Measurements from ENCODE around the gene MRPS2. TPM values are rescaled to one million over a fixed set of nuclear protein-coding genes. Genes with fewer than 3 reads are reported as not detected.

MRPS2 gene
- polyA plus RNA-seq, 3 donors = 52.6 to 61.0 (median 59.1) TPM

DNA sequence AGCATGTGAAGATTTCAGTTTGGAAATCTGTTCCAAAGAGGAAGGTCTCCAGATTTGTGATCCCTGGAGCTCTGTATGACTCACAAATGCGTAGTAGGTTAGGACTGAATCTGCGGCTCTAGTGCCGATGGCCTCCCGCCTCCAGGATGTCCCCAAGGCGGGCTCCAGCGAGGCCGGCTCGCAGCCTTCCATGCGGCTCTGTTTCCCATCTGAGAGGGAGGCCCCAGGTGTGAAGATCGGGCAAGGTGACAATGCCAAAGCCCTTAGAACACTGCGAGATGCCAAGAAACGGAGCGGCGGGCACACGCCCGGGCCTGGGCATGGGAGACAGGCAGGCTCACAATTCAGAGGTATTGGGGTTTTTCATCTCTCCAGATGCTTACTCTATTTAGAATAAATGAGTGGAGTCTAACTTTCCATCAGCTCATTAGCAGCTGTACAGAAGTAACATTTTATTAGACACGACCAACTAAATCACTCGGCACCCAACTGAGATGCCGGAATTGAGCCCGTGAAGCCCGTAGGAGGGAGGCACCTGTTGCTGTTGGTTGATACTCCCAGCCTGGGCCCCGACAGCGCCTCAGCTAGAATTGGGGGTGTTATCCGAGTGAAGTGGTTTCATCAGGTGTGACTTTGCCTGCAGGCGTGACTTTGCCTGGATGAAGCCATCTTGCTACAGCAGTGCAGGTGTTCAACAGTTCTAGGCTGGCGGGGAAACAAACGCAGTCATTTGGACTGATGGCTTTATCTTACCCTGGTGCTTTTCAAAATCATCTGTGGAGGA is 7.4 kb upstream of the MRPS2 start:
- no peak for DNase-seq

DNA sequence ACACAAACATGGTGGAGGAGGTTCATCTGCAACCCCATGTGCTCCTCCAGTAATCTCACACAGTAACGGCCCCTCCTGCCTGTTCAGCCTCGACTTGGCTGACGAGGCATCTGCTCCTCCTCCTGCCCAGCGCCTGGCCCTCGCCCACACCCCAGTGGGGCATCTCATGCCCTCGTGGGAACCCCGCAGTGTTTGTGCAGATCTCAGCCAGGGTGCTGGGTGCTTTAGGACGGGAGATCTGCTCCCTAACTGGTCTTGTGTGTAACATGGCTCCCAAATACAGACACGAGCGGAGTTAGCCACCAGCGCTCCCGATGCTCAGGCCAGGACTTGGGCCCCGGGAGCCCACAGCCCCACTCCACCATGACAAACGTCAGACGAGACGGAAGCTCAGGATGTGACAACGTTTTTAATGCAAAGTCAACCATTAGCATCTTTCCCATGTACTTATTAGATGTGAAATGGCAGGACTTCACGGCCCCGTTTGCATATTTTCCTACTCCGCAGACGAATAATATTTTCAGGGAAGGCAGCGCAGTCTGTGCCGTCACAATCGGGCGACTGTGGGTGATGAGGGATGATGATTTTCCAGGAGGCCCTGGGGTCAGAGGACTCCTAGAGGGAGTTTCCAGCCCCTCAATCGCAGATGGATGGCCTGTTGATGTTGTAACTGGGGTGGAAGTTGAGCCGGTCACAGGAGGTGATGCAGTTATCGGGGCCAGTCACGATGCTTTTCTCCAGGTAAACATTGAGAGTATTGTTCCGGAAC is 5.5 kb upstream of the MRPS2 start:
- no peak for DNase-seq

DNA sequence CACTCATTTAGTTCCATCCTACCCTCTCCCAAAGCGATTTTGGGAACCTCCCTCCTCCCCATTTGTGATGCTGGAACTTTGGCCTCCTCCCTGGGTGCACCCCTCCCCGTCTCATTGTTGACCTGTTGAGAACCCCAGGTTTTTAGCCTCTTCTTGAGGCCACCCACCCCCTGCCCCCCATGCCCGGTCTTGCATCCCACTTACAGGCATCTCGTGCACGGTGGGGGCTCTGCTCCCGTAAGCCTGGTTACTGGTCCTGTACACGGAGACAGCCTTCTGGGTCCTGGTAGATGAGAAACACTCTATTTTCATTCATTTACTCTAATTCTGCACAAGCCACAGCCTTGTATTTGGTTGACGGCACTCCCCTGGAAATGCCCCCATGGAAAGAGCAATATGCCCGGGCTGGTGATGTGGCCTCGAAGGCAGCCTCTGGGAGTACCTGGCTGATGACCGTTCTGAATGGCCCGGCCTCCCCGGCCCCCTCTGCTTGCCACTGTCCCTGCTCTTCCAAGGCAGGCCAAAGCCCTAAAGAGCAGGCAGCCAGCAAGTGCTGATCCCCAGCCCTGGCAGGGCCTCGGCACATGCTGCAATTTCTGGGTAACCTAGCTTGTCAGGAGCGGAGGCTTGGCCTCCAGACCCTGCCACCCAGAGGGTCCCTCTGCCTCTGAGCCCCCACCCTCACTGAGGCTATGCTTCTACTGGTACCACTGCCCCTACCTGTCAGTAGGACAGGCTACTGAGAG is 1.9 kb upstream of the MRPS2 start:
- DNase-seq = no peak

DNA sequence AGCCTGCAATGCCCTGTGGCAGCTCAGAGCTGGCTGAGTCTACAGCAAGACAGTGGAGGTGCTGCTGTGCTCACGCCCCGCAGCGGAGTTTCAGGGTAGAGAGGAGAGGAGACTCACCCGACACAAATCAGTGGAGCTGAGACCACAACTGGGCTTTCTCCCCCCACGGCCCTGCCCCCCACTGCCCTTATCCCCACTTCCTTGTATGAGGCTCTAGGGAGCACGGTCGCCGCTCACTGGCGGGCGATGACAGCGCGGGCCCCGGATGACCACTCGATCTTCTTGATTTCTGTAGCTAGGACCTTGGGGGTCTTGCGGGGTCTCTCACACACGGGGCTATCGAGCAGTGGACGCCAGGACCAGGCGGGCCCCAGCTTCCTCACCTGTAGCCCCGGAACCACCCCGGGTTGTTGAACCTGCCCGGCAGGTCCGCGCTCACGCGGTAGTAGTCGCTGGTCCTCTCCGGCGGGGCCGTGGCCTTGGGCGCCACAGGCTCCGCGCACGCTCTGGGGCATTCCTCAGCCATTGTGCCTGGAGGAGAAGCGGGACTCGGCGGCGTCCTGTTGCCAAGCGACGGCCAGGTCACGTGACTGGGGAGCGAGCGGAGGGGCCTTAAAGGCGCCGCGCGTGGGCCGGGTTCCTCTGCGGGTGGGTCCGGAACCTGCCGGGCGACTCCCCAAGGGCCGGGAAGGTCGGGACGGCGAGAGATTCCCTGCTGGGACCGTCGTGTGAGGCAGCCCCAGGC is 984 bp upstream of the MRPS2 start:
- DNase-seq = peak; percentile 89

- DNase-seq = no peak
Observed at GRCh38 chr9:135500071-135500524, 384 bp upstream of the MRPS2 start.

DNA sequence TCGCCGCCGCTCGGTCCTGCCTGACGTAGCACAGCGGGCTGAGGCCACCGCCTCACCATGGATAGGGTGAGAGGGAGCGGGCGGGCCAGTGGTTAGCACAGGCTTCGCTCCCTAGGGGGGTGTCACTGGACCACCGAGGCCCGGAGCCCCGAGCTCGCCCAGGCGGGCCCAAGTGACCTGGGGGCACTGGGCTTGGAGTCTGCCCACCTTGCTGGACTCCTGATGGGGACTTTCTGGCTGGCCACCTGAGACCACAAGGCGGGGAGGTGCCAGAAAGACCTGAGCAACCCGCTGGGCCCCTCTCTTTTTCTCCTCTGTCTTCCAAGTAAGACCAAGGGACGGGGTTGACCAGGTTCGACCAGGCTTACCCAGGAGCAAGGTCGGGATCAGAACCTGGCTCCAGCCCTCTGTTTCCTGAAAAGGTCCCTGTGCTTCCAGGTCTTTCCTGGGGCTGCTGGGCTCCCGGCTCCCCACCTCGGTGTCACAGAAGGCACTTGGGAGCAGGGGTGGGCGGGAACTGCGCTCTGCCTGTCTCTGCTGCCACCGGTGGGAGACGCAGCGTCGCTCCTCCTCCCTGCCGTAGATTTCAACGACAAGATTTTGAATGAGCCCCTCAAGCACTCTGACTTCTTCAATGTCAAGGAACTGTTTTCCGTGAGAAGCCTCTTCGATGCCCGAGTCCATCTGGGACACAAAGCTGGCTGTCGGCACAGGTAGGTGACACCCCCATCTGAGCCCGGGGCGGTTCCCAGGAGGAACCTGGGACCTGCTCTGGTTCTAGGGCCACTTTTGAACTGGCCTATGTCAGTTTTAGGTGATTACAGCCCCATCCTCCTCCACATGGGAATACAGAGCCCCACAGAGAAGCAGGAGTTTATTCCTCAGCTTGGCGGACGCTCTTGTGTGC is 1.0 kb downstream of the MRPS2 start:
- DNase-seq = no peak

- no peak for DNase-seq
Observed at GRCh38 chr9:135502168-135502872, 1.8 kb downstream of the MRPS2 start.

GRCh38 chr9:135502873-135503321 is 2.4 kb downstream of the MRPS2 start:
- DNase-seq = no peak

- no peak for DNase-seq
Observed at GRCh38 chr9:135503371-135504261, 3.1 kb downstream of the MRPS2 start.

DNA sequence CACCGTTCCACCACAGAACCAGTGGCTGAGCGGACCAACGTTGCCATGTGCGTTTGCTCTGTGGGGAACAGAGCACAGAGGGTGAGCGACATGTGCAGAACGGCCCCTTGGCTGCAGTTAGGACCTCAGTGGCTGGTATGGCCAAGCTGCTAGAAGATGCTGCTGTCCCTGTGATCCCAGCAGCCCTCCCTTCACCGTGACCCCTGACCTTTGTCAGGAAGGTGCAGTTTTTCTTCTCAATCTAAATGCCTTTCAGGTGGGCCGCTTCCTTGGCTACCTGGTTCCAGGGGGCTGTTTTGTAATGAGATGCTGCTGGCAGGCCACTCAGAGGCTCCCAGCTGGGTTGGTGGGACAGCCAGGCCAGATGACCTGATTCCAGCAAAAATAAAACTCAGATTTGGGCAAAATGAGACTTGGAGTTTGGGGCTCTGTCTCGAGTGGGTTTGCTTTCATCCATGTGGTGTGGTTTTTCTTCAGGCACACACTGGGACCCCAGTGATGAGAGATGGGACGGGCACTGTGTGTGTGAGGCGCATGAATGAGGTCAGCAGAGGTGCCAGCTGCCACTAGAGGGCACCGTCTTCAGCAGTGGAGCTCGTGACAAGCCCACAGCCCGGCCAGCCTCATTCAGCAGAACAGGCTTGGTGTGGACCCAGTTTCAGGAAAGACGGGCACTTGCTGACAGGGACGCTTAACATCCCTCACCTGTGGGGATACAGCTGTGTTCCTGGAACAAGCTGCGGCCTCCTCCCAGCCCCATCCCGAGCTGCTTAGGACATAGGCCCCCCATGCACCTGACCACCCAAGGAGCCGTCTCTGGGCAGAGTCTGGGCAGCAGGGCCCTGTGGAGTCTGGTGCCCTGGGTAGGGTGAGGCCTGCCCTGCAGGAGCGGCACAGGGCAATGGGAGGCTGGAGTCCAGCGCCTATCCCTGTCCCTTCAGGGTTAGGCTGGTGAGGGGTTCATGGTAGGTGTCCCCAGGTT is 4.1 kb downstream of the MRPS2 start:
- DNase-seq = peak; percentile 44

DNA sequence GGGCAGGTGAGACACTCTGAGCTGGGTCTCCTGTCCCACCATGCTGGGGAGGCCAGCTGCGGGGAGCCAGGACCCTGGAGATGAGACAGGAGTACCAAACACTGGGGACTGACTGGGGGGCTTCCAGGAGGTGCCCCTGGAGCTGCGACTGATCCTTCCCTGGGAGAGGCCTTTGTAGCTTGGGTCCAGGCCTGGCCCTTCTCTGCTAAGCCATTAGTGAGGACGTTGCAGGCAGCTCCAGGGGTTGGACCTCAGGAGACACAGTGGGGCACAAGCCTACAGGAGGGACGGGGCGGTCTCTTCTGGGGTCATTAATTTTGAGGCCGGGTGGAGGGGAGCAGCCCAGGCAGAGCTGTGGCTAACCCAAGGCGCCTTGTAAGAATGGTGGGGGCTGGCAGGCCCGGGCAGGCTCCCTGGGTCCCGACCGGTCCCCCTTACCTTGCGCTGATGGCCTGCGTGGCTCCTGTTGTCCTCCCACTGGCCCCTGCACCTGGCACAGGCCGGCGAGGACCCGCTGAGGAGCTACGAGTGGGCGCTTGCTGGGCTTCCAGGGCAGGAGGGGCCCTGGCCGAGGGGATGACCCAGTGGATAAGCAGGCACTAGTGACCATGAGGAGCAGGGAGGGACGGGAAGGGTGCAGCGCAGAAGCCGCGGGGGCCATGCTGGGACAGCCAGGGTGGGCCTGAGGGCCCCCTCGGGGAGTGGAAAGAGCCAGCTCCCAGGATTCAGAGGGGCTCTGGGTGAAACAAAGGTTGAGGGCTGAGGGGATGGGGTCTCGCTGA is 5.1 kb downstream of the MRPS2 start:
- DNase-seq = no peak

DNA sequence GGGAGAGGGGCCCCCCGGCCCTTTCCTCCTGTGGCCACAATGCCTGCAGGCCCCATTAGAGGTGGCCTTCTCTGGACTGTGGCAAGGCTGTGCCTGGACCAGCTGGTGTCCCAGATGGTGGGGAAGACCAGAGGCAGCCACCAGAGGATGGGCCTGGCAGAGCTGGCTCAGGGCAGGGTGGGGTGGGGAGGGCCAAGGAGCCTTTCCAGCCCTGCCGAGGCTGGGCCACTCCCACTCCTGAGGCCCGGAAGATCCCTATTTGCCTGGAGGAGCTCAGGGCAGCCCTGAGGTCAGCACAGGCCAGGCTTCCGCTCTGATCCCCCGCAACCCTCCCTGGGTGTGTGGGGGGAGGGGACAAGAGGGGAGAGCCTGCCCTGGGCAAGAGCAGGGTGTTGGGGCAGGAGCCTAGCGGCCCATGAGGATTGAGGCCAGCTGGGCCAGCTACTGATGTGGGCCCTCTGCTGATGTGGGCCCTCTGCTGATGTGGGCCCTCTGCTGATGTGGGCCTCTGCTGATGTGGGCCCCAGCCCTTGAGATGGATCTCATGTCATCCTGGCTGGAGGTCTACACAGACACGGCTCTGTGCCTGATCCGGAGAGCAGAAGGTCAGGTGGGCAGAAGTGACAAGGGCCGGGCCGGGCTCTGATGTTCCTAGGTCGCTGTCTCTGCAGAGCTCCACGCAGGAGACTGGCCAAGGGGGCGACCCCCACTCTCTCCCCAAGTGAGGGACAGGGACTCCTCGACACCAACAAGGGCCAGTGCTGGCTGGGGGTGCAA is 6.0 kb downstream of the MRPS2 start:
- no peak for DNase-seq

DNA sequence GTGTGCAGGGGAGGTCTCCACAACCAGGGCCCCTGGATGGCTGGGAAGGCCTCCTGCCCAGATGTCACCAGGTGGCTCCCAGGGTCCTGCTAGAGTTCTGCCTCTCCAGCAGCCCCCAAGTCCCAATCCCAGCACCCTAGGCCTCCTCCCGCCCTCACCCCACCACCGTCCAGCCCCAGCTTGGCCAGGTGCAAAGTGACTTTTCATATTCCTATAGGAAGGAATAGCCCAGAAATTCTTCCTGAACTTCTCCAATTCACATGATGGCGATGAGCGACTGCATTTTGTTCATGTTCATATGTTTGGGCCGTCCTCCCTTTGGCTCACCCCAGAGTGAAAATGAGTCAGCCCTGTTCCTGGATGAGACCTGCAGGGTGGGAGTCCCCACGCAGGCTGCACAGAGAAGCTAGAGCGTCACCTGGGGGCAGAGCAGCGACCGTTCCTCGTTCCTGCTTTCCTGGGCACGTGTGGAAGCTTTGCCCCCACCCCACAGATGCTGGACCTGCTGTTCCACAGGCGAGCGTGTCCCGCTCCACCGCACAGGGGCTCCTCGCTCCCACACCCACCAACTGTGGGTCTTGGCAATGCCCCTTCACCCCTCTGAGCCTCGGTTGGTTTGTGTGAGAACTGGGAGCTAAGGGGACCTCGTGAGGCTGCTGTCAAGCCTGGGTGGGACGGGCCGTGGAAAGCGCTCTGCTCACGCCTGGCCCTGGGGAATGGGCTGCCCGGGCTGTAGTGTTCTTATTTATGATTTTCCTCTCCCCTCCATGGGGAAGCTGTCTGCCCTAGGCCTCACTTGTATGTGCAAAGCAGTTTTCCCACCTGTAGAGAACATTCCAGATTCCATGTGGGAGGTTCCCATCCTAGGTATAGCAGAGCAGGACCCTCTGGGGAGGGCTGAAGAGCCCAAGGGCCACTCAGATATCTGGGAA is 6.9 kb downstream of the MRPS2 start:
- DNase-seq = no peak

DNA sequence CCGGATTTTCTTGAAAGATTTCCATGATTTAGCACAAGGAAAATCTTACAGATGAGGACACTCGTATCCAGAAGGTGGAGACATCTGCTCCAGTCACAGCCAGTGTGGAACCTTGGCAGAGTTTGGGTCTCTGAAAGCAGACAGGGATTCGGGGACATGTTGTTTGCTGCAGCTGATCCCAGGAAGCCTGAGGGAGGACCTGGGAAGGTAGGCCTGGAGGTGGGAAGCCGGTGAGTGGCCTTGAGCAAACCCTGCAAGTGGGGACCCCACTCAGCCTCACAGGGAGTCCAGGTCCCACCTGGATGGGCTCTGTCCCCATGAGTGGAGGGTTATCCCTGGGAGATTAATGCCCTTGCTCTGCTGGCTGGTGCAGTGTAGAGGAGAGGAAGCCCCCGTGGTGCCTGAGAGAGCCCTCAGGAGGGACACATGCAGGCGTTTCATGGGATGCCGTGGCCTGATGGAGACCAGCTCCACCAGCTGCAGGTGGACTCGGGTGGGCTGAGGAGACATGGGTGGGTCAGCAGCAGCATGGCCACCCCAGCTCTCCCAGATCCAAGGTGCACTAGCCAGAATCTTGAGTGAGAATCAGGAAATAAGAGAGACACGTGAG is 7.8 kb downstream of the MRPS2 start:
- no peak for DNase-seq
